HG02571 (cell line): Measurements from ENCODE around the gene PRAMEF2.
"Not testable (repeated sequence)": the region's sequence is repeated elsewhere in the genome, so short reads cannot be mapped to it uniquely, and the experiment has no call there.

ENCODE experiments used
- ATAC-seq: cut with Tn5 transposase; IDR thresholded peaks from one replicate; pipeline ENCODE4 v1.9.1; 2021; ENCODE audit warnings: mild to moderate bottlenecking, moderate library complexity; ENCODE audit not compliant: unreplicated experiment

Gene PRAMEF2, protein sequence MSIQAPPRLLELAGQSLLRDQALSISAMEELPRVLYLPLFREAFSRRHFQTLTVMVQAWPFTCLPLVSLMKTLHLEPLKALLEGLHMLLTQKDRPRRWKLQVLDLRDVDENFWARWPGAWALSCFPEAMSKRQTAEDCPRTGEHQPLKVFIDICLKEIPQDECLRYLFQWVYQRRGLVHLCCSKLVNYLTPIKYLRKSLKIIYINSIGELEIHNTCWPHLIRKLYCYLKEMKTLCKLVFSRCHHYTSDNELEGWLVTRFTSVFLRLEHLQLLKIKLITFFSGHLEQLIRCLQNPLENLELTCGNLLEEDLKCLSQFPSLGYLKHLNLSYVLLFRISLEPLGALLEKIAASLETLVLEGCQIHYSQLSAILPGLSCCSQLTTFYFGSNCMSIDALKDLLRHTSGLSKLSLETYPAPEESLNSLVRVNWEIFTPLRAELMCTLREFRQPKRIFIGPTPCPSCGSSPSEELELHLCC

DNA sequence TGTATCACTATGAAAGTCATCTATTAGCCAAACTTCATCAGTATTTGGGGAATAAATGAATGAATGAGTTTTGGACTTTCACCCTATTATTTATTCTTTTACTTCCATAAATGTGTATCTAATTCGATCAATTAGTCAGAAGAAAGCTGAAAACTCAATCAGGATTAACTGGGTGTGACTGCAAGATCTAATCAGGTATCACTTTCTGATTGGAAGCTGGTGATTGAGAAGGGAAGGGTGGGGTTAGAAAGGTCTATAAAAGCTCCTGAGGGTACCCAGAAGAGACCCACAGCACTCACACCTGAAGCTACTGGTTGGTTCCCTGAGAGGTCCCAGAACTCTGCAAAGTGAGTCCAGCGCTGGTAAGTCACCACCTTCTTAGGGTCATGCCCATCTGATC, at the start of gene PRAMEF2:
Gene PRAMEF2 (plus strand): TSS at position 301 of the 400 bp plus-strand sequence. CDS start 1,924 bp downstream, outside the sequence.
- ATAC-seq = not testable (repeated sequence)

DNA sequence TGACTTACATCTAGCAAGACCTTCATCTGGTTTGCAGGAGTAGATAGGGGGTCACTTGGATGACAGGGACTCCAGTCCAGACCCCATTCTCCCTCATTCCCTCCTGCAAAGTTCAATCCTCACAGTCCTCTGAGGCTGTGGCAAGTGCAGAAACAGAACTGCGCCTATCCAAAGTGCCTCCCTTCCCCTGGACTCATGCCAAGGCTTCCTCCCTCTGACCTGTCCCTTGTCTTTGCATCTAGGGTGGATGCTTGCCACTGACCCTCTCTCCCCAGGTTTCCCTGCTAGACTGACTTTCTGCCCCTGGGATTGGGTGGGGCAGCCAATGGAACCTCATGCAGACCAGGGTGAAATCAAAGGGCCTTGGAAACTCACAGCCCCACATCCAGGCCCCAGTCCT, 47.0 kb upstream of the PRAMEF2 start:
- no peak for ATAC-seq

DNA sequence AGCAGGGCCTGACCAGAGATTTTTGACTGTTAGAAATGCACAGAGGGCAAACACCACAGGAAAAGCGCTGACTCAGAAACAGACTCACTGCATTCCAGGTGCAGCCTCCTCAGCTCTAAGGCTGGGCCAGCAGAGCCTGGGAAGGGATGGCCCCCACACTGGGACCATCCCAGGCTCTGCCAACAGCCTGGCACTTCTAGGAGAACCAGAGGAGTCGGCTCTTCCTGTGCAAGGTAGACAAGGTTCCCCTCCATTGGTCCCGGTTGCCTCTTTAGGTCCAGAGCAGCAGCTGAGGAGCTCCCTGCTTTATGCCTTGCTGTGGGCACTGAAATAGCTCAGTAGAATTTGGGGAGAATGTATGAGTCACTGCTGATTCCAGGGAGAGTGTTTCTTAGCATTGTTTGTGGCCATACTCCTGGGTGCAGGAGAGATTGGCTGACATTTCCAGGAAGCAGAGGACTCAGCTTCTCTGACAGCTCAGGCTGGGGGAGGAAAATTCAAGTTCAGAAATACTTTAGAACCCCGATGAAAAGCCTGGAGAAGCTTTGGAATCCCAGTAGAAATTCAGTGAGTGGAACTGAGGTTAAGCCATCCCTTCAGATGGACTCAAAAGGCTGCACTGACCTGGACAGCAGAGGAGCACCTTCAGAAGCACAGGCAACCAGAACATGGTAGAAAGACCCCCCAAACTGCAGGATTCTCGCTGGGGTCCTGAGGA, 46.0 kb upstream of the PRAMEF2 start:
- no peak for ATAC-seq

DNA sequence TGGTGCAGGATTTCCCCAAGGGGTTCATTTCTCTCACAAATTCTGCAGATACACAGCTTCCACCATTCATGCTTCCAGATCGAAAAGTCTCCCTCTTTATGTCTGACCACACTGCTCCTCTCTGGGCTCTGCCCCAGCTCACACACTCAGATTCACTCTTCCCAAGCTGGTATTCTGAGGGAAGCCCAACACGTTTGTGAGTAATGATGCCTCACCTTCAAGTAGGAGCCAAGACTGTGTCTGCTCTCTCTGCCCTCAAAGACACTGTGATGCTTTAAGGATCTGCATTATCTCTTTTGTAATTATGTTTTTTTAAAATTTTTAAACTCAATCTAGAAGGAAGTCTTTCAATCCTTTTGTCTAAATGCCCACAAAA, 45.5 kb upstream of the PRAMEF2 start:
- ATAC-seq = no peak

DNA sequence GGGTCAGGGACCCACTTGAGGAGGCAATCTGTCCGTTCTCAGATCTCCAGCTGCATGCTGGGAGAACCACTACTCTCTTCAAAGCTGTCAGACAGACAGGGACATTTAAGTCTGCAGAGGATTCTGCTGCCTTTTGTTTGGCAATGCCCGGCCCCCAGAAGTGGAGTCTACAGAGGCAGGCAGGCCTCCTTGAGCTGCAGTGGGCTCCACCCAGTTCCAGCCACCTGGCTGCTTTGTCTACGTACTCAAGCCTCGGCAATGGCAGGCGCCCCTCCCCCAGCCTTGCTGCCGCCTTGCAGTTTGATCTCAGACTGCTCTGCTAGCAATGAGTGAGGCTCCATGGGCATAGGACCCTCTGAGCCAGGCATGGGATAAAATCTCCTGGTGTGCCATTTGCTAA, 37.8 kb upstream of the PRAMEF2 start:
- ATAC-seq = not testable (repeated sequence)

DNA sequence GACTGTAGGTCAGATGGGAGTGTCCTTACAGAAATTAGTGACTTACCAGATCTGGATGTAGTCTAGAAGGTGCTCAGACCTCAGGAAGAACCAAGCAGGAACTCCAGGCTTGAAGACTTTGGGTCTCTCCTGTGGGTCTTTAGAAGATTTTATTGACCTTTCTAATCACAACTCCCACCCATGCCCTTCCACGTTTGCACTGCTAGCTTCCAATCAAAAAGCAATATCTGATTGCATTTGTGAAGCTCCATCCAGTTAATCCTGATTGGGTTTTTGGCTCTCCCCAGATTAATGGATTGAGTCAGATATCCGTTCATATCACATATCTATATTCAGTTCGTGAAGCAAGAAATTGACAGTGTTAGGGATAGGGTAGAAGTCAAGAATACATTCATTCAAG, 25.6 kb upstream of the PRAMEF2 start, which contains the start of gene PRAMEF11:
Gene PRAMEF11 (minus strand): TSS at position 101 of the 400 bp plus-strand sequence. CDS start 2,621 bp downstream, outside the sequence.
- not testable (repeated sequence) for ATAC-seq

DNA sequence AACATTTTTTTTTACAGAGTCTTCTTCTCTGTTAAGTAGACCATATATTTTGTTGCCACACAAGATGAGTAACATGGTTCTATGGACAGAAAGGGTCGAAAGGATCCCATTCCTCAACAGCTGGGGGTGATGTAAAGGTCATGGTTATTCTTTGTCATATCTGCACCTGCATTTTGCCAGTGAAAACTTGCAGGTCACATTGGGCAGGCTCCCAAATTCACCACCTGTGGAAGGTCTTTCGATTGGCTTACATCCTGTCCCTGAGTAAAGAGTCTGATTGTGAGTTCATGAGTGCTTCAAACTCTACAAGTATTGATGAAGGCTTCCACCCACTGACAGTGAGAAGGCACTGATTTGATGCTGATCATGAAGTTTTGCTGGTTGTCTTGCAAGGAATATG, 23.6 kb upstream of the PRAMEF2 start:
- not testable (repeated sequence) for ATAC-seq

DNA sequence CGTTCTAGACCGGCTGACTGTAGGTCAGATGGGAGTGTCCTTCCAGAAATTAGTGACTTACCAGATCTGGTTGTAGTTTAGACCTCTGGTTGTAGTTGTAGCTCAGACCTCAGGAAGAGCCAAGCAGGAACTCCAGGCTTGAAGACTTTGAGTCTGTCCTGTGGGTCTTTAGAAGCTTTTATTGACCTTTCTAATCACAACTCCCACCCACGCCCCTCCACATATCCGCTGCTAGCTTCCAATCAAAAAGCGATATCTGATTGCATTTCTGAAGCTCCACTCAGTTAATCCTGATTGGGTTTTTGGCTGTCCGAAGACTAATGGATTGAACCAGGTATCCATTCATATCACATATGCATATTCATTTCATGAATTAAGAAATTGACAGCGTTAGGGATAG, 8.3 kb upstream of the PRAMEF2 start, which contains the start of gene HNRNPCL1:
Gene HNRNPCL1 (minus strand): TSS at position 101 of the 400 bp plus-strand sequence. CDS start 431 bp downstream, outside the sequence.
- ATAC-seq = not testable (repeated sequence)

DNA sequence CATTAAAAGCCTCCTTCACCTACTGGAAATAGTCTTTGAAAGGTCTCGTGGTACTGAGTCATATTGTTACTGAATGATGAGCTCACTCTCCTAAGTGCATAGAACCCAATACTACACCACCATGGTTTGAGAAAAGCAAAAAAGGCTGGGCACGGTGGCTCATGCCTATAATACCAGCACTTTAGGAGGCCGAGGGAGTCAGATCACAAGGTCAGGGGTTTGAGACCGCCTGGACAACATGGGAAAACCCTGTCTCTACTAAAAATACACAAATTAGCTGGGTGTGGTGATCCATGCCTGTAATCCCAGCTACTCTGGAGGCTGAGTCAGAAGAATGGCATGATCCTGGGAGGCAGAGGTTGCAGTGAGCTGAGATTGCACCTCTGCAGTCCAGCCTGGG, 5.1 kb upstream of the PRAMEF2 start:
- ATAC-seq = no peak

DNA sequence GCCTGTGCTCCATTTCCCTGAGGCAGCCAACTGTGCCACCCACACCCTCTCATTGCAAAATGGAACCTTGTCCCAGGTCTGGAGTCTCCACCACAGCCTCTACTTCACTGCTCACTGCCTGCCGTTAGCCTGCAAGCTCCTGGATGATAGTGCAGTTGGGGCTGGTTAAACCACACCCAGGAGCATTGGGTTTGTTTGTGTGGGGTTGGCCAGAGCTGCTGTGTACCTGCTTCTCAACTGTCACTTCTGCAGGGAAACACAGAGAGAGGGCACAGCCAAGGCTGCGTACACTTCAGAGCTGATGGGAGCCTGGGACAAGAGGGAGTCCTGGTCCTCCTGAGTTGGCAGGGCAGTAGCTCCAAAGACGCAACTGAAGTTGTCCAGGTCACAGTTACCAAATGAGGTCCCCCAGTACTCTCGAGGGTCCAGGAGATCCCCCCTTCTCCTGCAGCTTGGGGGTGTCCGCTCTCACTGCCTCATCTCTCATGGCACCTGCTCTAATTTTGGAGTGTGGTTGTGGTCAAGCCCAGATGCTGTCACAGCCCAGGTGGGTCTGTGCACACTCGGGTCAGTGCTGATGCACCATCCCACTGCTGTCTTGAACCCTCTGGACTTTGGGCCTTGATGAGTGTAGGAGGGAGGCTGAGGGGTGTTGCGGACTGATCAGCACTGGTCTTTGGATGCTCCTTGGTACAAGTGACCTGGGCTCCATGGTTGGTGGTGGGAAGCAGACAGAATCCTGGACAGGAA, 6.4 kb downstream of the PRAMEF2 start:
- not testable (repeated sequence) for ATAC-seq

DNA sequence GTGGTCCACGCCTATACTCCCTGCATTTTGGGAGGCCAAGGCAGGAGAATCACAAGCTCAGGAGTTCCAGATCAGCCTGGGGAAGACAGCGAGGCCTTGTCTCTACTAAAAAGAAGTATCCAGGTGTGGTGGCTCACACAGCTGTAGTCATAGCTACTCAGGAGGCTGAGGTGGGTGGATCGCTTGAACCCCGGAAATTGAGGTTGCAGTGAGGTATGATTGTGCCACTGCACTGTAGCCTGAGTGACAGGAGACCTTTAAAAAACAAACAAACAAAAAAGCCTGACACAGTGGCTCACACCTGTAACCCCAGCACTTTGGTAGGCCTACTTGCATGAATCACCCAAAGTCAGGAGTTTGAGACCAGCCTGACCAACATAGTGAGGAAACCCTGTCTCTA, 21.6 kb downstream of the PRAMEF2 start:
- not testable (repeated sequence) for ATAC-seq

DNA sequence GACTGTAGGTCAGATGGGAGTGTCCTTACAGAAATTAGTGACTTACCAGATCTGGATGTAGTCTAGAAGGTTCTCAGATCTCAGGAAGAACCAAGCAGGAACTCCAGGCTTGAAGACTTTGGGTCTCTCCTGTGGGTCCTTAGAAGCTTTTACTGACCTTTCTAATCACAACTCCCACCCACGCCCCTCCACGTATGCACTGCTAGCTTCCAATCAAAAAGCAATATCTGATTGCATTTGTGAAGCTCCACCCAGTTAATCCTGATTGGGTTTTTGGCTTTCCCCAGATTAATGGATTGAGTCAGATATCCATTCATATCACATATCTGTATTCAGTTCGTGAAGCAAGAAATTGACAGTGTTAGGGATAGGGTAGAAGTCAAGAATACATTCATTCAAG, 29.2 kb downstream of the PRAMEF2 start, which contains the start of gene PRAMEF4:
Gene PRAMEF4 (minus strand): TSS at position 101 of the 400 bp plus-strand sequence. CDS start 2,807 bp downstream, outside the sequence.
- not testable (repeated sequence) for ATAC-seq

DNA sequence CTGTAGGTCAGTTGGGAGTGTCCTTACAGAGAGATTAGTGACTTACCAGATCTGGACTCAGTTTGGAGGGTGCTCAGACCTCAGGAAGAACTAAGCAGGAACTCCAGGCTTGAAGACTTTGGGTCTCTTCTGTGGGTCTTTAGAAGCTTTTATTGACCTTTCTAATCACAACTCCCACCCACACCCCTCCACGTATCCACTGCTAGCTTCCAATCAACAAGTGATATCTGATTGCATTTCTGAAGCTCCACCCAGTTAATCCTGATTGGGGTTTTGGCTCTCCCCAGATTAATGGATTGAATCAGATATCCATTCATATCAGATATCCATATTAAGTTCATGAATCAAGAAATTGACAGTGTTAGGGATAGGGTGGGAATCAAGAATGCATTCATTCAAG, 41.3 kb downstream of the PRAMEF2 start, which contains the start of gene PRAMEF10:
Gene PRAMEF10 (minus strand): TSS at position 101 of the 400 bp plus-strand sequence. CDS start 2,423 bp downstream, outside the sequence.
- ATAC-seq = not testable (repeated sequence)

DNA sequence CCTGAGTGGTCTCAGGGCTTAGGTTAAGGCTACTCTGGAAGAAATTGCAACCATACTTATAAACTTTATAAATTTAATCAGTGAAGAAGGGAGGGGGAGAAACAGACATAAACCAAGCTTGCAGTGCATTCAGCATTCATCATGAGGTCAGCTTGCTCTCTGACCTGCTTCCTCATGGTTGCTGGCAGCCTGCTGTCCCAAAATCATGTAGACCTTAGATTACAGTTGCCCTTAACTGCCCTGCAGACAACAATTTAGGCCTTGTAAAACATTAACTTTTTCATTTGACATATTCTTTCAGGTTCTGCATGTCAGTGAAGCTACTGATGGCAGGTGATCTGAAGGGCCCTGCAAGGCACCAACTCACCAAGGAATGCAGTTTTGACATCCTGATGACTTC, 42.3 kb downstream of the PRAMEF2 start:
- ATAC-seq = not testable (repeated sequence)

DNA sequence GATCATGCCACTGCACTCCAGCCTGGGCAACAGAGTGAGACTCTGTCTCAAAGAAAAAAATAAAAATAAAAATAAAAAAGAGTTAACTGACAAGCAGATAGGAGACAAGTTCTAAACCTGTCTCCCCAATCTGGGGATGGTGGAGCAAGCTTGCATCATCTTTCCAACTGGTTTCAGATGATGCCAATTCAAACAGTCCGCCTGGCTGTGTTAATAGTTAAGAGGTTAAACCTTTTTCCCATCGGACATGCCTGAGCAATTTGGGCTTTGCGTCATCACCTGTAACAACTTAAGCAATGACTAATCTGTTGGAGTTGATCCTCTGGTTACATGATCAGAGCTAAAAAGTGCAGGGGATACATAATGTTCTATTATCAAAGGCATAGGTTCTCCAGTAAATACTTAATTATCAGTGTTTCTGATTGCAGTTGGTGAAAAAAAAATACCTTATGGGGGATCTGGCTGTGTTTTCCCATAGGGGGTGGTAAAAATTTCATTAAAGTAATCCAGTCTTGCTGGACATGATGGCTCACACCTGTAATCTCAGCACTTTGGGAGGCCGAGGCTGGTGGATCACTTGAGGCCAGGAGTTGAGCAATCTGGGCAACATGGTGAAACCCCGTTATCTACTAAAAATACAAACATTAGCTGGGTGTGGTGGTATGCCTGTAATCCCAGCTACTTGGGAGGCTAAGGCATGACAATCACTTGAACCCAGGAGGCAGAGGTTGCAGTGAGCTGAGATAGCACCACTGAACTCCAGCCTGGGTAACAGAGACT, 47.1 kb downstream of the PRAMEF2 start:
- ATAC-seq = not testable (repeated sequence)
